HG03460 (cell line): ENCODE data around the gene FAM219A.

Source experiments
- ATAC-seq: cut with Tn5 transposase; IDR thresholded peaks from one replicate; pipeline ENCODE4 v1.9.1; 2021; ENCODE audit not compliant: unreplicated experiment

The FAM219A gene

GRCh38 chr9:34403554-34404380 lies 54.6 kb downstream of the FAM219A start:
- no peak for ATAC-seq

- ATAC-seq: no peak
Observed at GRCh38 chr9:34400686-34401602, 57.4 kb downstream of the FAM219A start.

- no peak for ATAC-seq
Observed at GRCh38 chr9:34400275-34400674, 58.1 kb downstream of the FAM219A start.

GRCh38 chr9:34399729-34400128 lies 58.6 kb downstream of the FAM219A start:
- ATAC-seq: no peak

- ATAC-seq: no peak
Observed at GRCh38 chr9:34398875-34399274, 59.5 kb downstream of the FAM219A start.

GRCh38 chr9:34396276-34397214 lies 61.8 kb downstream of the FAM219A start:
- ATAC-seq: no peak

GRCh38 chr9:34392511-34392910 lies 65.9 kb downstream of the FAM219A start:
- no peak for ATAC-seq

GRCh38 chr9:34387239-34387638 lies 71.1 kb downstream of the FAM219A start:
- ATAC-seq: no peak

GRCh38 chr9:34386656-34387055 lies 71.7 kb downstream of the FAM219A start:
- no peak for ATAC-seq

GRCh38 chr9:34385561-34386230 lies 72.7 kb downstream of the FAM219A start:
- ATAC-seq: no peak

- no peak for ATAC-seq
Observed at GRCh38 chr9:34384368-34385165, 73.8 kb downstream of the FAM219A start.

GRCh38 chr9:34383904-34384303 lies 74.5 kb downstream of the FAM219A start:
- ATAC-seq: no peak

GRCh38 chr9:34382879-34383278 lies 75.5 kb downstream of the FAM219A start:
- ATAC-seq: no peak

GRCh38 chr9:34382054-34382453 lies 76.3 kb downstream of the FAM219A start:
- ATAC-seq: no peak

GRCh38 chr9:34381323-34381722 lies 77.0 kb downstream of the FAM219A start:
- ATAC-seq: no peak

- peak; percentile 26 for ATAC-seq
Observed at GRCh38 chr9:34380511-34381315, 77.7 kb downstream of the FAM219A start.

- no peak for ATAC-seq
Observed at GRCh38 chr9:34380034-34380510, 78.3 kb downstream of the FAM219A start.

GRCh38 chr9:34379334-34380033 lies 78.9 kb downstream of the FAM219A start:
- ATAC-seq: peak; percentile 29
